ENCODE measurements around the gene SLC6A18. TPM values are rescaled to one million over a fixed set of nuclear protein-coding genes. Genes with fewer than 3 reads are reported as not detected.

The SLC6A18 gene
- total RNA-seq, 1 donor from 2014 or later, result not detected

DNA sequence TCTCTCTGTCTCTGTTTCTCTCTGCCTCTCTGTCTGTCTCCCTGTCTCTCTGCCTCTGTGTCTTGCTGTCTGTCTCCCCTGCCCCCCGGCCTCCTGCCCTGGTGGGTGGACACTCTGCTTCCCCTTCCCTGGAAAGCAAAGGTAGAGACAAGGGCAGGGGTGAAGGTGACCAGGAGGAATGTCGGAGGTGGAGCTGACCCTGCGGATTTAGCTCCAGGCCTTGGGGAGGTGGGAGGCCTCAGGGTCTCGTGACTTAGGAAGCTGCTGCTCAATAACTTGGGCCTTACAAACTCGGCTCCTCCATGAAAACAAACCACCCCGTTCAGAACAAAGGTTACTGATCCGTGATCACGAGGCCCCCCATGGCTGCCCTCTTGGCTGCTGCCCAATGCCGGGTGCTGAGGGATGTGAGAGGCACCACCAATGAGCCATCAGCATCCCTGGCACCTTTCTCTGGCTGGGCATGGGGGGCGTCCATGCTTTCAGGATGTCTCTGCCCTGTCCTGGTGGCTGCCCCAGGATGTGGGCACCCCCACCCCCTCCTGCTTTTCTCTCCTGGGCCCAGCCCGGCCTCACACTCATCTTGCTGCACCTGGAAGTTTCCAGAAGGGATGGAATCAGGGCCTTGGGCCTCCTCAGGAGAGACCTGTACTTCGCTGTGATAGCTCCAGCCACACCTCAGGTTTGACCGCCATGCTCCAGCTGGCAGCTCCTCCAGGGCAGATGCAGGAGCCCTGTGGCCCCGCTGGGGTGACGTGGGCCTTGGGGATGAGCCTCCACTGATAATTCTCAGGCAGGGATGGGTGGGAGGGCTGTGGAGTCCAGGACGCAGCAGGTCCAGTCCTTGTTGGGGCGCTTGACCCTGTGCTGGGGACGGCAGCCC lies 38.6 kb upstream of the SLC6A18 start:
- intact Hi-C loops (cut with micrococcal nuclease), result no loop called here

DNA sequence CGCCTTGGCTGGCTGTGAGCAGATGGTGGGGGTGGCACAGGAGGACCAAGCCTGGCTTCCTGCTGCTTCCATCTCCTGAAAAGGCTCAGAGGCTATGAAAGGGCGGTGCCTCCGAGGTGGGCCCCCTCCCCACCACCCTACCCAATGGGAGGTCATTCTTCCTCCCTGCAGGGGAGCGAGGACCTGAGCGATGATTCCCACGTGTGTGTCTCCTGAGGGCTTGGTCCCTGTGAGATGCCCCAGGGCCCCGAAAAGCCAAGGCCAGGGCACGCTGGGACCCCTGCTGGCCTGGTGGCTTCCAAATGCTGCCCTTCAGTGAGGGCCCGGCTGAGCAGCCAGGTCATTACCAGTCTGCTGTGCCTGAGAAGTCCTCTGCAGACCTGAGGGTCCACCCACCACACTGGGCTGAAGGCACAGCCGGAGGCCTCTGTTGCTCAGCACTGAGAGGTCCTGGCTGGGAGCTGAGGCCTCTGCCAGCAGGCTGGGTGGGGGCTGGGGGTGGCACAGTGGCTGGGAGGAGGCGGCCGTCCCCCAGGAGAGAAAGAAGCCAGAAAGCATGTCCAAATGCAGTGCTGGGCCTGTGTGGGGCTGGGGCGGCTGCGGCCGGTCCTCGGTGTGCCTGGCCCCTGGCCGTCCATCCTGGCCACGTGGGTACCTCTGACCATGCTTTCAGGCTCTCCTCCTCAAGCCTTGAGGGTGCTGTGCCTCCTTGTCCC lies 37.8 kb upstream of the SLC6A18 start:
- intact Hi-C loops (cut with micrococcal nuclease), result no loop called here

DNA sequence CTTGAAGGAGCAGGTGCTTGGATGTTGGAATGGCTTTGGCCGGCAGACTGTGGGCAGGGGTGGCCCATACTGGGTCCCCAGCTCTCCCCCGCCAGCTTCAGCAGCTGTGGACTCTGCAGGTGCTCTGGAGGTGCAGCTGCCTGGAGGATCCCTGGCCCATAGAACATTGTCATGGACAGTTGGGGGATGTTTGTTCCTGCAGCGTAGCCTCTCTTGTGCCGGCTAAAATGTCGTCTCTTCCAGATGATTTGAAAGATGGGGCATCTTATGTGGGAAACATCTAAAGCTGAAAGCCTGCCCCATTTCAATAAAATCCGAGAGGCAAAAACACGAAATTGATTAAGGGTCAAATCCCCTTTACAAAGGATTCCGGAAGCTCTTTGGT lies 37.2 kb upstream of the SLC6A18 start:
- intact Hi-C loops (cut with micrococcal nuclease), result no loop called here

DNA sequence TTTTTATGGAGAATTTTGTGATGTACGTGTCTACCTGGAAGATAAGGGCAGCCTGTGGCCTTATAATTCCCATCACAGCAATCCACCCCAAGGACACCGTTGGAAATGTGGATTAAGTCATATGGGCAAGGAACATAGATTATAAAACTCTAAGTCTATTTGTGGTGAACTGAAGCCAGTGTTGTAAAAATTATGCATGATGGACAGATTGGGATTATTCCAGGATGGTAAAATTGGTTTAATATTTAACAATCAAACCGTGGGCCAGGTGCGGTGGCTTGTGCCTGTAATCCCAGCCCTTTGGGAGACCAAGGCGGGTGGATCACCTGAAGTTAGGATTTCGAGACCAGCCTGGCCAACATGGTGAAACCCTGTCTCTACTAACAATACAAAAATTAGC lies 36.7 kb upstream of the SLC6A18 start:
- intact Hi-C loops (cut with micrococcal nuclease), result no loop called here

DNA sequence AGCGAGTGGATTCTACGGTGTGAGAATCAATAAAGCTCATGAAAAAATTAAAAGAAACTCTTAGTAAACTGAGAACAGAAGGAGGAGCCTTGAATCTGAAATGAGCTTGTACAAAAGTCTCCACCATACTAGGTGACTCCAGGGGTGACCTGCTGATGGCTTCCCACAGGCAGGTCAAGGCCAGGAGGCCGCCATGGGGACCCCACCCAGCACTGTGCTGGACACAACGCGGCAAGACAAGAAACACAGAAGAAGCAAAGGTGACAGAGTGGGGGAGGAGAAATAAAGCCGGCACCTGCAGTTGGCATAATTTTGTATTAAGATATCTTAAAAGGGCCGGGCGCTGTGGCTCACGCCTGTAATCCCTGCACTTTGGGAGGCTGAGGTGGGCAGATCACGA lies 35.9 kb upstream of the SLC6A18 start:
- intact Hi-C loops (cut with micrococcal nuclease), result no loop called here

DNA sequence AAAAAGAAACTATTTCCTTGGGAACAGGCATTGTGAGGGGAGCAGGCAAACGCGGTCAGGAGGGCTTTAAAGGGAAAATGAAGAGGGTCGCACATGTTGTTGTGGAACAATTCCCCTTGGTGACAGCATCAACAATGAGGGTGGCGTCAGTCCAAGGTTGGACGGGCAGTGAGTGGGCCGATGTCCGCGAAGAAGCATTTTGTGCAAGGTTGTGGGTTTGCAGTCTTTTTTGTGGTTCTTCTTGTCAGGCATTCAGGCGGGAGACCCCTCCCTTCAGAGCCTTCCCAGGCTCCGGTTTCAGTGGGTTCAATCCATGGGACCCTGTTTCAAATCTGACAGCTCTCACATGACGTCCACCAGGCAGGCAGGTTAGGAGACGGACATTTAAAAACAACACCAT lies 34.9 kb upstream of the SLC6A18 start:
- intact Hi-C loops (cut with micrococcal nuclease), result no loop called here

DNA sequence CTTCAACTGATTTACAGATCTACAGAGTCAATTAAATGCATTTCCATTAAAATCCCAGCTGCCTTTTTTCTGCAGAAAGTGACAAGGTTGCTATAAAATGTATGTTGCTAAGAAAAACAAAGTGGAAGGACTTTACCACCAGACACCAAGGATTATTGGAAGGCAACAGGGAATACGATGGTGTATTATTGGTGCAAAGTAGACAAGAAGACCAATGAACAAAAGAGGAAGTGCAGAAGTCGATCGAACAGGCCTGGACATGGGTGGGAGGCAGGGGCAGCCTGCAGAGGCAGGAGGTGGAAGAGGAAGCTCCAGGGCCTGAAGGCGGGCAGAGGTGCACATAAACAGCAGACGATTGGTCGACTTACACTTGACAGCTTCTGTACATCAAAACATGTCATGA lies 34.3 kb upstream of the SLC6A18 start:
- intact Hi-C loops (cut with micrococcal nuclease), result no loop called here

DNA sequence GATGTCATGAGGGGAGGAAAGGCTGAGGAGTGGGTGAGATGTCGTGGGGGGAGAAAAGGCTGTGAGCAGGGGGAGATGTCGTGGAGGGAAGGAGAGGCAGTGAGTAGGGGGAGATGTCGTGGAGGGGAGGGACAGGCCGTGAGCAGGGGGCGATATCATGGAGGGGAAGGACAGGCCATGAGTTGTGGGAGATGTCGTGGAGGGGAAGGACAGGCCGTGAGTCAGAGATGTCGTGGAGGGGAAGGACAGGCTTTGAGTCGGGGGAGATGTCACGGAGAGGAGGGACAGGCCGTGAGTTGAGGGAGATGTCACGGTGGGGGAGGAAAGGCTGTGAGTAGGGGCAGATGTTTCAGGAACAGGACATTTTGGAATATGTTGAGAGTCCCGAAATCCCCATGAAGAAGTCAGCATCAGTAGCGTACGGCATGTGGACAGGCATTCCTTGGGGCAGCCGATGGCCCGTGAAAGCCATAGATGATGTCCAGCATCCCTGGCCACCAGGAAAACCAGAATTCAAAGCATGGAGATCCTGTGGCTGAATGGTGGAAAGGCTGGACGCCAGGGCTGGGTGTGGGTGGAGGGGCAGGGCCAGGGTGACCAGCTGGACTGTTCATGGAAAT lies 32.1 kb upstream of the SLC6A18 start:
- intact Hi-C loops (cut with micrococcal nuclease), result no loop called here

DNA sequence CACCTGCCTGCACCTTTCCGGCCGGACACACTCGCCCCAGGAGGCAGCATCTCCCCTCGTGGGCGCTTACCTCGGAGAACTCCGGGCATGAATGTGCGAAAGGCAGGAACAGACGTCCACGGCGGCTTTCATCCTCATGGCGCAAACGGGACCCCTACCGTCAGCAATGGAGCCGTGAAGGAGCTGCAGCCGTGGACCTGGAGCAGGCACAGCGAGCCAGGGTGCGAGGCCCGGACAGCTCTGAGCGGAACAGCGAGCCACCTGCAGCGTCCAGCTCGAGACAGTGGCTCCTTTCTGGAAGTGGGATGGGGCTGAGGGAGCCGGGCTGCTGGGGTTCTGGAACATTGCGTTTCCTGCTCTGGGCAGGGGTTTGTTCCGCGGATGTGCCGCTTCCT lies 31.6 kb upstream of the SLC6A18 start:
- intact Hi-C loops (cut with micrococcal nuclease), result no loop called here

DNA sequence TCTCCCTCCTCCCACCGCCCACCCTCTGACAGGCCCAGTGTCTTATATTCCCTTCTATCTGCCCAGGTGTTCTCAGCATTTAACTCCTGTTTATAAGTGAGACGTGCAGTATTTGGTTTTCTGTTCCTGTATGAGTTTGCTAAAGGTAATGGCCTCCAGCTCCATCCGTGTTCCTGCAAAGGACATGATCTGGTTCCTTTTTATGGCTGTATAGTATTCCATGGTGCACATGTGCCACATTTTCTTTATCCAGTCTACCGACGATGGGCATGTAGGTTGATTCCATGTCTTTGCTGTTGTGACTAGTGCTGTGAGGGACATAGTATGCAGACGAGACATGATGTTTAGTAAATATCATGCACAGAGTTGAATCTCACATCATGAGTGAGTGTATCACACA lies 30.8 kb upstream of the SLC6A18 start:
- intact Hi-C loops (cut with micrococcal nuclease), result no loop called here

DNA sequence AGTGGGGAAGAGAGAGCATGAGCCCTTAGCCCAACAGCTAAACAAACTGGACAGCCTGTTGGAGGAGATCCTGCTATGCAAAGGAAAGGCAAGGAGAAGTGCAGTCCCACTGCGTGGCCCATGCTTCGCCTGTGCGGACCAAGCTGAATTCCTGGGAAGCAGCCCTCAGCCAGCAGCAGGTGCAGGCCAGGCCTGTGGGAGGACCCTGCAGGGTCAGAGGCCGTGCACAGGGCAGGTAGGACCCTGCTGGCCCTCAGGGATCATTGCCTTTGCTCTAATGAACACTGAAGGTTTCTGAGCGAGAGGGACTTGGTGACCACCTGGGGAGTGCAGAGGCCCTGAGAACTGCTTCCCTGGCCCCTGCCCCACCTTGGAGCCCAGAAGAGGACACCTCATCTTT lies 29.7 kb upstream of the SLC6A18 start:
- intact Hi-C loops (cut with micrococcal nuclease), result no loop called here

DNA sequence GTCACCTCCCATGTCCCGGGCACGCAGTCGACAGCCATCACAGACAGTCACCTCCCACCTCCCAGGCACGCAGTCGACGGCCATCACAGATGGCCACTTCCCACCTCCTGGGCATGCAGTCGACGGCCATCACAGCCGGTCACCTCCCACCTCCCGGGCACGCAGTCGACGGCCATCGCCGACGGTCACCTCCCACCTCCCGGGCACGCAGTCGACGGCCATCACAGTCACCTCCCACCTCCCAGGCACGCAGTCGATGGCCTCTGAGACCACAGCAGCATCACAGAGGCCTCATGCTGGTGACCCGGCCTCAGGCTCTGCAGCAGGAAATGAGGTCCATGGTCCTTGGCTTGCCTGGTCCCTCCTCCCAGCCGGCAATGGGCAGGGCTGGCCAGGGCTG lies 29.3 kb upstream of the SLC6A18 start:
- intact Hi-C loops (cut with micrococcal nuclease), result no loop called here

DNA sequence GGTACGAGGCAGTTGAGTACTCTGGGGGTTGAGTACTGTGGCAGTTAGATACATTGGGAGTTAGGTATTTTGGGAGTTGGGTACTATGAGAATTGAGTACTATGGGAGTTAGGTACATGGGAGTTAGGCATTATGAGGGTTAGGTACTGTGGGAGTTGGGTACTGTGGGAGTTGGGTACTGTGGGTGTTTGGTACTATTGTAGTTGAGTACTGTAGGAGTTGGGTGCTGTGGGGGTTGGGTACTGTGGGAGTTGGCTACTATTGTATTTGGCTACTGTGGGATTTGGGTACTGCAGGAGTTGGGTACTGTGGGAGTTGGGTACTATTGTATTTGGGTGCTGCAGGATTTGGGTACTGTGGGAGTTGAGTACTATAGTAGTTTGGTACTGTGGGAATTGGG lies 28.6 kb upstream of the SLC6A18 start:
- intact Hi-C loops (cut with micrococcal nuclease), result no loop called here

DNA sequence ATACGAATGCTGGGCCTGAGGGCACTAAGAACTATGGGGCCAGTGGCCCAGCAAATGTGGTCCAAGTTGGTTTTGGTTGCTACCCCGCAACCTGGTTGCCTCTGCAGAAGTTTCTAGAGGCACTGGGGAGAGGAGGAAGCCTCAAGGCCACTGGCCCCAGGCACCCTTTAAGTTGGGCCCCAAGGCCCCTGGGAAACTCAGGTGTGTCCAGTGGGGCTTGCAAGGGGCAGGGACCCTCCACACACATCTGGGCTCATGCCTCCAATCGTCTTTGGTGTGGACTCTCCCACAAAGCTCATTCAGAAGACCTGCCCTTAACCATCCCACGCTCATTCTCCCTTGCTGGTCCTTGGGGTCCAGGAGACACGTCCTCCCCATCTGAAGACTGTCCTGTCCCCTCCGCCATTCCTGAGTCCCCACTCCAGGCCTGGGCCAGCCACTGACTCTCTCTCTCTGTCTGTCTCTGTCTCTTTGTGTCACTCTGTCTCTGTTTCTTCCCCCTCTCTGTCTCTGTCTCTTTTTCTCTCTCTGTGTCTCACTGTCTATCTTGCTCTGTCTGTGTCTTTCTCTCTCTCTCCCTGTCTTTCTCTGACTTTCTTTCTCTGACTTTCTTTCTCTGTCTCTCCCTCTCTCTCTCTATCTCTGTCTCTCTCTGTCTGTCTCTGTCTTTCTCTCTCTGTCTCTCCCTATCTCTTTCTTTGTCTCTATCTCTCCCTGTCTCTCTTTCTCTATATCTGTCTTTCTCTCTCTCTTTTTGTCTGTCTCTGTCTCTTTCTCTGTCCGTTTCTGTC lies 27.1 kb upstream of the SLC6A18 start:
- intact Hi-C loops (cut with micrococcal nuclease), result no loop called here

DNA sequence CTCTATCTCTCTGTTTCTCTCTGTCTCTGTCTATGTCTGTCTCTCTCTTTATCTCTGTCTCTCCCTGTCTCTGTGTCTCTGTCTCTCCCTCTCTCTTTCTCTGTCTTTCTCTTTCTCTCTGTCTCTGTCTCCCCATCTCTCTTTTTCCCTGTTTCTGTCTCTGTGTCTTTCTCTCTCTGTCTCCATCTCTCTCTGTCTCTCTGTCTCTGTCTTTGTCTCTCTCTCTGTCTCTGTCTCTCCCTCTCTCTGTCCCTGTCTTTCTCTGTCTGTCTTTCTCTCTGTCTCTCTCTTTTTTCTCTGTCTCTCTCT lies 25.9 kb upstream of the SLC6A18 start:
- intact Hi-C loops (cut with micrococcal nuclease), result no loop called here

DNA sequence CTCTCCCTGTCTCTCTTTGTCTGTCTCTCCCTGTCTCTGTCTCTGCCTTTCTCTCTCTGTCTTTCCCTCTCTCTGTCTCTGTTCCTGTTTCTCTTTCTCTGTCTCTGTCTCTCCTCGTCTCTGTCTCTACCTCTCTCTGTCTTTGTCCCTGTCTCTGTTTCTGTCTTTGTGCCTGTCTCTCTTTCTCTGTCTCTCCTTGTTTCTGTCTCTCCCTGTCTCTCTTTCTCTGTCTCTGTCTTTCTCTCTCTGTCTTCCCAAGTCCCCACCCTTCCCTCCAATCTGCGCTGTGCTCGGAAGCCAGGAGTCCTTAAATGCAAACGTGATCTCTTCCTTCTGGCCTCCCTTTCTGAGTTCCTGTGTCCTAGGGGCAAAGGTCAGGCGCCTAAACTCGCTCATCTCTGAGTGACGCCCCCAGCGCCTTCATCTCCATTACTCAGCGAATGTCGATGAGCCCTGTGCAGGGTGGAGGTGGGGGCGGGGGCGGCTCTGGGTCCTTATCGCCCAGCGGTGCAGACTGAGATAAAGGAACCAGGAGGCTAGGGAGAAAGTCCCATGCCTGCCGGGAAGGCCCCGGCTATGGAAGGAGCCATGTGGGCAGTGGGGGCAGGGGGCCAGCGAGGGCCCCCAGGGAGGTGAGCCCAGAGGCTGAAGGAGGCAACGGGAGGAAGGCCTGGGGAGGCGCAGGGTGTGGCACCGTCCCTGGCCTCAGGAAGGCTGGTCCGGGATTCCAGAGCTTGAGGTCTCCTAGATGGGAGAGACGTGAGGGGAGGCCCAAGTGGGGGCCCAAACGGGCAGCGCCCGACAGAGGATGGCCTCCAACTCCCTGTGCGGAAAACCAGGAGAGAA lies 25.3 kb upstream of the SLC6A18 start:
- intact Hi-C loops (cut with micrococcal nuclease), result no loop called here

DNA sequence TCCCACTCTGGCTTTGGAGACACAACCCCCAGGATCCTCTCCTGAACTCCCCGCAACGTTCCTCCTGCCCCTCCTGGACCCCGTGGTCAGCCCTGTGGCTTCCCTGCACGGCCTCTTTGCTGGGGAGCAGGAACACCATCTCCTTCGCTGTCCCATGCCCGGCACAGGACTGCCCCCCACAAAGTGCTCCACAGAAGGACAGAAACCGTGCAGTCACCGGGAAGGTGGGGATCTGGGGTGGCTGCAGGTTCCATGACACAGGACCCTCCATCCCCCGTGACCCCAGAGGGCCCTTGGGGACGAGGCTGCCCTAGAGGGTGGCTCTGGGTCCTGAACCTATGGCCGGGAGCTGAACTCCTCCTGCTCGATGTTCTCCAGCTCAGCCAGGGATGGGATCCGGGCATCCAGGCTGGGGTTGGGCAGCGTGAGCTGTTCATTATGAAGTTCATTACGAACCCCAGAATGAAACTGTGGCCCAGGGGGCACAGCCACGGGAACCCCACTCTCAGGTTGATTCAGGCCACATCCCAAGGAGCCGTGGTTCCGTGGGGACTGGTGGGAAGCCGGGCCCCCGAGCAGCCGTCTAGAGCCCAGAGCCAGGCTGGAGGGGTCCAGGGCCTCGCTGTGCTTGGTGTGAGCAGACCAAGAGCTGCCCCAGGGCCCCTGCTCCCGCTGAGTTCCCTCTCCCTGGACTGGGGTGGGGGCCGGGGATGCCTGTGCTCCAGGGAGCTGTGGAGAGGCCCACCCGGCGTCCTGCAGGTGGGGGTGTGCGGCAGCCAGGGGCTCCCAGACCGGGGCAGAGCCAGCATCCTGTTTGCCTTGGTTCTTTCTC lies 24.5 kb upstream of the SLC6A18 start:
- intact Hi-C loops (cut with micrococcal nuclease), result no loop called here

DNA sequence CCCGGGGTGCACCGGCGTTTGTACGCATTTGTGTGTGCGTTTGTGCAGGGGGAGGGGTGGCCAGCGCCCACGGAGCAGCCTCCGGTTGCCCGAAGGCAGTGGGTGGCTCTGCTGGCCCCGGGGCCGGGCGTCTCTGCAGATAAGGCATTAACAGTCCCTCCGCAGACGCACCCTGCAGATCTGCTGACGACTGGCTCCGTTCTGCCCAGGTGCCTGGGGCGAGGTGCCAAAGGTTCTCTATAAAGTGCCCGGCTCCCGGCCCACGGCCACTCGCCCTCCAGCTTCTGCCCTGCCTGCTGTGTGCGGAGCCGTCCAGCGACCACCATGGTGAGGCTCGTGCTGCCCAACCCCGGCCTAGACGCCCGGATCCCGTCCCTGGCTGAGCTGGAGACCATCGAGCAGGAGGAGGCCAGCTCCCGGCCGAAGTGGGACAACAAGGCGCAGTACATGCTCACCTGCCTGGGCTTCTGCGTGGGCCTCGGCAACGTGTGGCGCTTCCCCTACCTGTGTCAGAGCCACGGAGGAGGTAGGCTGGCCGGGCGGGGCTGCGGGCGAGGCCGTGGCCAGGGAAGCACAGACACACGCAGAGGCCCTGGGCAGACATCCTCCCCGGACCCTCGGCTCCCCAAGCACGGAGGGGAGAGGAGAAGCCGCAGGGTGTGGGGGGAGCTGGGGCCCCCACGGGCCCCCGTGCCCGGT lies 23.7 kb upstream of the SLC6A18 start, which contains the start of gene SLC6A19:
Gene SLC6A19, plus strand, starts transcription at position 269 of the 699 bp plus-strand sequence. Its CDS starts 56 bp downstream, at position 325.
- intact Hi-C loops (cut with micrococcal nuclease), result no loop called here
